HTR-8/SVneo (cell line): ENCODE data around the gene GRPEL1.
"Not testable (repeated sequence)": the region's sequence is repeated elsewhere in the genome, so short reads cannot be mapped to it uniquely, and the experiment has no call there.

Experiments used
- DNase-seq: peaks from one replicate; pipeline ENCODE4 v3.0.0; 2011; ENCODE audit warnings: low spot score, mixed read lengths; ENCODE audit not compliant: insufficient read length
- FAIRE-seq: peaks from 2 replicates; lab custom pipeline; 2011; peaks lifted over from hg19 to GRCh38; lab: Jason Lieb, UNC

GRPEL1 gene

GRCh38 chr4:7067452-7068278 is at the start of gene GRPEL1:
Gene GRPEL1 (minus strand): TSS chr4:7068064. CDS start chr4:7068032, 32 bp downstream.
- DNase-seq (peak; percentile 99), FAIRE-seq (peak; percentile 97)

GRCh38 chr4:7116705-7117104 is 48.8 kb upstream of the GRPEL1 start:
- FAIRE-seq (no peak), DNase-seq (no peak)

- no peak for FAIRE-seq
Observed at GRCh38 chr4:7115557-7116340, 47.9 kb upstream of the GRPEL1 start.

GRCh38 chr4:7112656-7113055 is 44.8 kb upstream of the GRPEL1 start:
- FAIRE-seq (no peak), DNase-seq (no peak)

More at GRCh38 chr4:7115557-7116340, 47.9 kb upstream of the GRPEL1 start:
- DNase-seq = no peak

GRCh38 chr4:7111441-7111840 is 43.6 kb upstream of the GRPEL1 start:
- FAIRE-seq (no peak), DNase-seq (no peak)

GRCh38 chr4:7110546-7110945 is 42.7 kb upstream of the GRPEL1 start:
- no peak for FAIRE-seq
- DNase-seq = no peak

- no peak for FAIRE-seq
- DNase-seq = no peak
Observed at GRCh38 chr4:7109169-7109568, 41.3 kb upstream of the GRPEL1 start.

GRCh38 chr4:7108660-7109059 is 40.8 kb upstream of the GRPEL1 start:
- DNase-seq (no peak), FAIRE-seq (no peak)

GRCh38 chr4:7108046-7108625 is 40.3 kb upstream of the GRPEL1 start:
- DNase-seq = no peak
- FAIRE-seq = no peak

GRCh38 chr4:7107166-7107905 is 39.5 kb upstream of the GRPEL1 start:
- FAIRE-seq = no peak

GRCh38 chr4:7105276-7105675 is 37.4 kb upstream of the GRPEL1 start:
- no peak for FAIRE-seq
- DNase-seq = no peak

More at GRCh38 chr4:7107166-7107905, 39.5 kb upstream of the GRPEL1 start:
- DNase-seq = no peak

- FAIRE-seq (no peak), DNase-seq (no peak)
Observed at GRCh38 chr4:7104366-7105031, 36.6 kb upstream of the GRPEL1 start.

GRCh38 chr4:7103607-7104365 is 35.9 kb upstream of the GRPEL1 start:
- FAIRE-seq = no peak
- DNase-seq = no peak

- peak; percentile 82 for FAIRE-seq
- DNase-seq = peak; percentile 91
Observed at GRCh38 chr4:7103031-7103606, 35.3 kb upstream of the GRPEL1 start.

GRCh38 chr4:7102516-7102909 is 34.6 kb upstream of the GRPEL1 start:
- DNase-seq, FAIRE-seq: not testable (repeated sequence)

GRCh38 chr4:7101692-7102515 is 34.0 kb upstream of the GRPEL1 start:
- FAIRE-seq = no peak
- peak; percentile 81 for DNase-seq

- DNase-seq (no peak), FAIRE-seq (no peak)
Observed at GRCh38 chr4:7096236-7096635, 28.4 kb upstream of the GRPEL1 start.
